Neural cell (in vitro differentiated cells): ENCODE results near the gene PTP4A2. TPM values are rescaled to one million over a fixed set of nuclear protein-coding genes. Genes with fewer than 3 reads are reported as not detected.

Source experiments
- H2AFZ ChIP-seq: fragments of 200-600, 300-800 bp; sonication (generic), shearing (Covaris generic); 2 replicates; pipeline ENCODE4 v1.6.0; 2014; ENCODE audit warnings: low read depth, mild to moderate bottlenecking, antibody characterized with exemption, low read length, moderate library complexity
- H3F3A ChIP-seq: fragments of 200-600 bp; shearing (Covaris generic); 2 replicates; pipeline ENCODE4 v1.6.1; 2016; ENCODE audit warnings: mild to moderate bottlenecking, moderate library complexity, mixed read lengths, antibody characterized with exemption, low read length; ENCODE audit not compliant: insufficient read depth, poor library complexity, severe bottlenecking
- H3K27ac ChIP-seq: fragments of 200-600, 300-800 bp; sonication (generic), shearing (Covaris generic); 2 replicates; pipeline ENCODE4 v1.5.1; 2014; ENCODE audit warnings: mild to moderate bottlenecking, low read length, moderate library complexity
- H3K27me3 ChIP-seq: fragments of 300-800, 200-600 bp; sonication (generic), shearing (Covaris generic); 2 replicates; pipeline ENCODE4 v1.6.0; 2014; ENCODE audit warnings: mild to moderate bottlenecking, low read depth, low read length, moderate library complexity; ENCODE audit not compliant: insufficient read depth
- H3K36me3 ChIP-seq: fragments of 300-800, 200-600 bp; sonication (generic), shearing (Covaris generic); 2 replicates; pipeline ENCODE4 v1.5.1; 2014; ENCODE audit warnings: mild to moderate bottlenecking, antibody characterized with exemption, low read length, moderate library complexity; ENCODE audit not compliant: insufficient read depth
- H3K4me2 ChIP-seq: fragments of 300-800, 200-600 bp; sonication (generic), shearing (Covaris generic); 2 replicates; pipeline ENCODE4 v1.6.0; 2014; ENCODE audit warnings: mild to moderate bottlenecking, low read length
- H3K4me3 ChIP-seq: fragments of 300-800, 200-600 bp; sonication (generic), shearing (Covaris generic); 2 replicates; pipeline ENCODE4 v1.5.1; 2014; ENCODE audit warnings: mild to moderate bottlenecking, low read length, moderate library complexity
- H3K79me2 ChIP-seq: fragments of 200-600 bp; shearing (Covaris generic); replicated peaks from 2 replicates; pipeline ENCODE4 v1.6.0; 2014; ENCODE audit warnings: mild to moderate bottlenecking, low read length, moderate library complexity; ENCODE audit not compliant: insufficient read depth
- H3K9ac ChIP-seq: fragments of 300-800, 200-600 bp; sonication (generic), shearing (Covaris generic); 2 replicates; pipeline ENCODE4 v1.6.1; 2016; ENCODE audit warnings: mild to moderate bottlenecking, low read length, mixed read lengths
- H3K9me2 ChIP-seq: fragments of 200-600 bp; shearing (Covaris generic); 2 replicates; pipeline ENCODE4 v1.6.1; 2016; ENCODE audit warnings: mild to moderate bottlenecking, low read length, mixed read lengths; ENCODE audit not compliant: insufficient read depth
- H3K9me3 ChIP-seq: fragments of 200-600, 300-800 bp; sonication (generic), shearing (Covaris generic); 2 replicates; pipeline ENCODE4 v1.6.1; 2016; ENCODE audit warnings: mild to moderate bottlenecking, mixed run types, low read length, moderate library complexity, mixed read lengths
- H4K20me1 ChIP-seq: fragments of 200-600 bp; shearing (Covaris generic); 2 replicates; pipeline ENCODE4 v1.6.1; 2016; ENCODE audit warnings: mild to moderate bottlenecking, mixed run types; ENCODE audit not compliant: insufficient read depth
- CTCF ChIP-seq: fragments of 450-650 bp; IDR thresholded peaks from 2 replicates; pipeline ENCODE4 v1.5.1; 2014; ENCODE audit warnings: antibody characterized with exemption, mild to moderate bottlenecking, moderate library complexity; ENCODE audit not compliant: poor library complexity, severe bottlenecking
- EP300 ChIP-seq: fragments of 450-650 bp; conservative IDR thresholded peaks from 2 replicates; pipeline ENCODE4 v1.6.1; 2014; ENCODE audit warnings: antibody characterized with exemption, mild to moderate bottlenecking, moderate library complexity; ENCODE audit not compliant: poor library complexity, severe bottlenecking
- EZH2 ChIP-seq: fragments of 200-600, 300-800 bp; shearing (Covaris generic), sonication (generic); IDR thresholded peaks from 2 replicates; pipeline ENCODE4 v1.6.1; 2014; ENCODE audit warnings: antibody characterized with exemption, low read length, borderline replicate concordance, mild to moderate bottlenecking; ENCODE audit not compliant: insufficient read depth, poor library complexity, severe bottlenecking
- MXI1 ChIP-seq: fragments of 450-650 bp; conservative IDR thresholded peaks from 2 replicates; pipeline ENCODE4 v1.6.1; 2014; ENCODE audit warnings: antibody characterized with exemption, mild to moderate bottlenecking; ENCODE audit not compliant: poor library complexity, severe bottlenecking
- POLR2AphosphoS5 ChIP-seq: IDR thresholded peaks from 2 replicates; pipeline ENCODE4 v1.6.1; 2012
- RAD21 ChIP-seq: fragments of 450-650 bp; conservative IDR thresholded peaks from 2 replicates; pipeline ENCODE4 v1.6.1; 2014; ENCODE audit warnings: antibody characterized with exemption, mild to moderate bottlenecking, moderate library complexity
- REST ChIP-seq: IDR thresholded peaks from 2 replicates; pipeline ENCODE4 v1.6.1; 2012; ENCODE audit warnings: borderline replicate concordance
- SMC3 ChIP-seq: fragments of 450-650 bp; conservative IDR thresholded peaks from 2 replicates; pipeline ENCODE4 v1.6.1; 2014; ENCODE audit warnings: antibody characterized with exemption, mild to moderate bottlenecking, moderate library complexity; ENCODE audit not compliant: poor library complexity
- TAF1 ChIP-seq: IDR thresholded peaks from 2 replicates; pipeline ENCODE4 v1.6.1; 2012; ENCODE audit warnings: low read depth
- polyA plus RNA-seq: library from polyadenylated mRNA; depleted of rRNA; stranded (reverse); fragments of >200 nt; gene quantifications from 2 replicates; pipeline ENCODE4 v1.2.3, GENCODE V29; 2014

The PTP4A2 gene
- polyA plus RNA-seq, 1 donor from 2014 or later = 250 TPM

DNA sequence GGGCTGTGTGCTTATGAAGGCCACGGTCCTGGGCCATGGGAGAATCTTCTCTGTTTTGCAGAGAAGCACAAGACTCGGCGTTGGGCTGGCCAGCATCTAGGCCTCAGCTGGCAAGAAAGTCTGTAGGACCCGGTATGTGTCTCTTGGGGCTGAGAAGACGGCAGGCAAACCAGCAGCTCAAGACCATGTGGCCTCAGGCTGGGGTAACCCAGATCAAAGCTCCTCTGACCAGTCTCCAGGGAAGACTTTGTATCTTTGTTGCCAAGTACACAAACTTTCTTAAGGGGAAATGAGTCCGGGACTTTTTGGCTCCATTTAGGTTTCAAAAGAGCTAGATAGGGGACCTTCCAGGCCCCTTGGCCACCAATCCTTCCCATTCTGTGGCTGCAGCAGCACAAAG lies 60.1 kb downstream of the PTP4A2 start:
- Histone ChIP-seq H3K4me3 (no peak overlapping the region), H4K20me1 (no peaks in the 10 kb centered on the region), H3F3A (no peaks in the 10 kb centered on the region), H3K4me2 (no peak overlapping the region), H3K27me3 (no peaks in the 10 kb centered on the region), H3K9me2 (no peaks in the 10 kb centered on the region), H3K27ac (no peak overlapping the region), H3K9ac (no peak overlapping the region), H3K9me3 (no peaks in the 10 kb centered on the region), H3K79me2 (no peaks in the 10 kb centered on the region), H3K36me3 (no peaks in the 10 kb centered on the region), H2AFZ (no peak overlapping the region)
- no peak for TF ChIP-seq SMC3
- TF ChIP-seq POLR2AphosphoS5 = no peak
- TF ChIP-seq EZH2 = no peak
- TF ChIP-seq TAF1 = no peak
- TF ChIP-seq RAD21 = no peak
- no peak for TF ChIP-seq CTCF
- no peak for TF ChIP-seq REST
- TF ChIP-seq MXI1 = no peak
- TF ChIP-seq EP300 = no peak

- no peak for TF ChIP-seq TAF1
- TF ChIP-seq RAD21 = no peak
- no peak for TF ChIP-seq EZH2
- TF ChIP-seq SMC3 = no peak
- TF ChIP-seq CTCF = no peak
- no peaks in the 10 kb centered on the region for H3K9me2 ChIP-seq
- no peaks in the 10 kb centered on the region for H3K27me3 ChIP-seq
- no peaks in the 10 kb centered on the region for H3K9me3 ChIP-seq
- H3K9ac ChIP-seq = no peak overlapping the region
- H3K4me2 ChIP-seq = no peak overlapping the region
- no peaks in the 10 kb centered on the region for H4K20me1 ChIP-seq
- H2AFZ ChIP-seq = no peak overlapping the region
- no peak overlapping the region for H3K27ac ChIP-seq
- no peaks in the 10 kb centered on the region for H3K36me3 ChIP-seq
- no peak overlapping the region for H3K4me3 ChIP-seq
- H3K79me2 ChIP-seq = no peaks in the 10 kb centered on the region
- no peaks in the 10 kb centered on the region for H3F3A ChIP-seq
Observed at GRCh38 chr1:31877544-31877943, 60.6 kb downstream of the PTP4A2 start.
